CD4-positive, alpha-beta T cell treated with Interleukin-12 subunit alpha and Interleukin-12 subunit beta, for 1 hour (primary cell): Measurements from ENCODE around the gene LRRC18.

Experiments used
- DNase-seq: peaks from one replicate; pipeline ENCODE4 v3.0.0-alpha.2; 2020

The LRRC18 gene

DNA sequence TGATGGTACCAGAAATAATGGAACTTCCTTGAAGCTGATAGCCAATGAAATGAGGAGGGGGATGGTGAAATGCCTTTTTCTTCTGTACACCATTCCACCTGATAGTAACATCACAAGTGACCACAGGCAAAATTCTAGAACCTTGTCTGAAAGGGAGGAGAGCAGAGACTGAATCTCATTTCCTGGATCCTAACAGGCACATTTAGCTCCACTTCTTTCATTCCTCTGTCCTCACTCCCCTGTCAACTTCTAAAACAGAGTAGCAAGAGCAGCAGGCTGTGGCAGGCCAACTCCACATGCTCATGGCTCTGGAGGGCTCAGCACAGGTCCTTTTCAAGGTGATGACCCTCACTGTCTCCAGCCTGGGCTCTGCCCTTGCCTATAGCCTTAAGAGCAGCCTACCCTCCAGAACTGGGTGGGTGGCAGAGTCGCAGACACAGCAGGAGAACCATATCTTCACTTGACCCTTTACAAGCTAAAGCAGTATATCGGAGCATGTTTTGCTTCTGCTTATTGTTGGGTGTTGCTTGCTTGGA is at the start of gene LRRC18:
TSS of gene LRRC18 (minus strand) at position 51 of the 536 bp plus-strand sequence. CDS start 25,685 bp downstream, outside the sequence.
- DNase-seq = no peak

DNA sequence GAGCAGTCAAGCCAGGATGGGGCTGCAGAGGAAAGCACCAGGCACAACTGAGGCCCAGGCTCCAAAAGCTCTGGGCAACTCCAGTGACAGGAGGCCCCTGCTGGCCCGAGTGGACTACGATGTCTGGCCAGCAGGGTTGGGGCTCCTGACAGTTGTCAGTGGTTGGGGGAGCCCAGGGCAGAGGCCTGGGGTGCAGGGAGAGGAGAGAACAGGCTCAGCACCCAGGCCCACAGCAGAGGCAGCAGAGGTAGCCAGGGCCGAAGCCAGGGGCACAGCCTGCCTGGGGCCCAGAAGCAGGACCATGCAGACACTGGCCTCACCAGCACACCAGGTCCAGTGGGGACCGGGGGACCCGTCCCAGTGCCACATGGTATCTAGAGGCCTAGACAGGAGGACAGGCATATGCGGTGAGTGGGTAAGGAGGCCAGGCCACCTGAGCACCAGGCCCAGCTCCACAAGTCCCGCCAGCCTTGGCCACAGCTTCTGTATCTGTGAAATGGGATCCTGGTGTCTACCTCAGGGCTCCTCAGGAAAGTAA is 46.0 kb upstream of the LRRC18 start:
- no peak for DNase-seq

DNA sequence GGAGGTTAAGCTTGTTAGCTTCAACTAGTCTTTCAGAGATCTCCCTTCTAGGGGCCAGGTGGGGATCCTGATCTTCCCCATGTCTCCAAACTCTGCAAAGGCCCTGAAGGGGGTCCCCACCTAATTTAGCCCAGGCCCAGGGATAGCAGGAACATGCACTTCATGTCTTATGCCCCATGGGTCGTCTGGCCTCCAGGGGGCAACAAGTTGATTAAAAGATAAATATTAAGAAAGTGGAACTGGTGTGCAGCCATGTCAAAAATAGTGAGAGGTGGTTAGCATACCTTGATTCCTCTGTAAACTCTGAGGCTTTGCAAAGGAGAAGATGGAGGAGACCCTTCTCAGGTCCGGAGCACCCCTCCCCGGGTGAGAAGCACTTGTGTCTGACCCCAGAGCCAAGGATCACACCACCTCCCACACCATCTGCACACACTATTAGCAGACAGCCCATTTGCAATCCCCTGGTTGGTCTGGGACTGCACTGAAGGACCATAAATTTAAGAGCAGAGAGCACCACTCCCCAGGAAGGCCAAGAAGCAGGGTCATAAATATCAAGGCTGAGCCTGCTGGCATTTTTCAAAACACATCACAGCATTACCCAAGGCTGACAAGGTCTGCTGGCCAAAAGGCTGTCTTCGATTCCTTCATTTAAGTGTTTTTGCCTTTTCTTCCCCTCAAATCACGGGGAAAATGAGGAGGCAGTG is 44.2 kb upstream of the LRRC18 start:
- DNase-seq = no peak

DNA sequence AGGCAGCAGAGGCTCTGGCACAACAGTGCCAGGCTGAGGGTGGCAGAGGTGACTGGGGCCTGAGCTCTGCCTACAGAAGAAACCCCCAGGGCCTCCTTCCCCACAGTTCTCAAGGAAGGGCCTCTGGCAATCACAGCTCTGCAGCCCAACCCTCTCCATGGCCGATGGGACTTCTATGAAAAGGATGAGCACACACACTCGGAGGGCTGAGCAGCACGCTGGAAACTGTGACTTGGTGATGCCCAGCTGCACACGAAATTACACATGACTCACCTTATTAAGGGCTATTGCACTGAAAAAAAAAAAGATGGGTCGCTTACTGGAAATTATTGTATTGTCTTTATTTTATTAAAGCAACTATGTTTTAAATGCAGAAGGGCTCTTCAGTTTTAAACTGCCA is 42.9 kb upstream of the LRRC18 start:
- no peak for DNase-seq

DNA sequence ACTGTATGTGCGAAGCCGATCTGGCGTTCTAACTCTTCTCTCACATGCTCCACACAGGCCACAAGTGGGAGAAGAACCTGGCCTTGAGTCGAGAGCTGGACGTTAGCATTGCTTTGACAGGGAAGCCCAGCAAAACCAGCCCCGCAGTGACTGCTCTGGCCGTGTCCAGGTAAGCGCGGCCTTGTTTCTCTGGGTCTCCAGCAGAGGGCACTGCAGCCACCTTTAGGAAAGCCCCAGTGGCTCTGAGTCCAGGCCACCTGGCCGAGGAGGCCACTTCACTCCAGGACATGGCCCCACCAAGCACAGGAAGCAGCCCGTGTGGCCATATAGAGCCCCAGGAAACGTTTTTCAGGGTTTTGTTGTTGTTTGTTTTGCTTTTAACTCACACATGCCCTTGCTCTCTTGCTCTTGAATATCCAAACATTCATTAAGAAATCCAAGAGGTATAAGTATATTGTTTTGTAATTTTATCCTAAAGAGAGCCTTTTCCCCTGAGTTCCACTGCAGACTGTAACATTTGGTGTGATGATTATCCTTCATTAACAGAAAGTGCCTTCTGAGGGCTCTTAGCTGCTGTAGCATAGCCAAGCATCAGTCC is 41.8 kb upstream of the LRRC18 start:
- peak; percentile 24 for DNase-seq

DNA sequence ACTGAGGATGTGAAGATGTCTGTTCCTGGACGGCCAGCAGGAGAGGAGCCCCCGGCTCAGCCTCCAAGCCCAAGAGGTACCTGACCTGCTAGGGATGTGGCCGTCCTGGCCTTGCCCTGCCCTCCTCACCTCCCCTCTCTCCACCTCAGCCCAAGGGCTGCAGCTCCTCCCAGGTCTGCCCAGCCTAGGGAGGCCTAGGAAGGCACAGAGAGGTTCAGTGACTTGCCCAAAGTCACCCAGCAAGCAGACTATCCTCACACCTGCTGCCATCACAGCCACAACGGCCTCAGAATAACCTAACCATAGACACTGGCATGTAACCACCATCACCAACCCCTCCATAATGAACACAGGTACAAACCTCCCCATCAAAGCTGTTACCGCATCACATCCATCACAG is 38.7 kb upstream of the LRRC18 start:
- no peak for DNase-seq

DNA sequence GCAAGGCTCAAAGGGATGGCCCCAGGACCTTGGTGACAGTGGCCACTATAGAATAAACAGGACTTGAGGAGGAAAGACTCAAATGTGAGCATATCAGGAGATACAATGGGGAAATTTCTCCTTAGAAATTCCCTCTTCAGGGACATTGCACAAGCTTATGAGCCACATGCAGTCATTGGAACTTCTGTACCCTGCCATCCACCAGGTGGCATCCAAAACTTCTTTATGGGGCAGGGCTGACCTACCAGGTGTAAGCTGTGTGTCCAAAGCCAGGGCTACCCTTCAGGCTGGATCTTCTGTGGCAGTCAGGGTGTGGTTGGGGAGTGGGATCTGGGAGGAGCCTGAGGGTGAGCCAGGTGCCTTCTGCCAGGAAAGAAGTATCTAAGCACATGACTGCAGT is 36.6 kb upstream of the LRRC18 start:
- DNase-seq = no peak

DNA sequence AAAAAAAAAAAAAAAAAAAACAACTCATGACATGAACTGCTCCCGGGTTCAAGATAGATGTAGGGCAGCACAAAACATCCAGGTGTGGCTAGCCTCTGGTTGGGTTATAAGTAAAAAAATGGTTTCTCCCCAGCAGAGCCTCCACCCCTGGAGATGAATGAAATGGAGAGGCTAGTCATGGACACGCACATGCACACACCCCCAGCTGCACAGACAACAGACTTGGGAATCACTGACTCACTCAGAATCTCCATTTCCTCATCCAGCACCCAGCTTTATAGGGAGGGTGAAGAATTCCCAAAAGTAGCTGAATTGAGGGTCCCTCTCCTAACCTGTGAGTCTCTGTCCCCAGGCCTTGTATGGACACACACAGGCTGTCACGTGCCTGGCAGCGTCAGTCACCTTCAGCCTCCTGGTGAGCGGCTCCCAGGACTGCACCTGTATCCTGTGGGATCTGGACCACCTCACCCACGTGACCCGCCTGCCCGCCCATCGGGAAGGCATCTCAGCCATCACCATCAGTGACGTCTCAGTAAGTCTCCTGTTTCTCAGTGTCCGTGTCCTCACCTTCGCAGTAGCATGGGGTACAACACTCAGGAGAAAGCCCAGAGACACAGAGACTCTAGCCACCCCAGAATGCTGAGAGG is 35.0 kb upstream of the LRRC18 start:
- no peak for DNase-seq

DNA sequence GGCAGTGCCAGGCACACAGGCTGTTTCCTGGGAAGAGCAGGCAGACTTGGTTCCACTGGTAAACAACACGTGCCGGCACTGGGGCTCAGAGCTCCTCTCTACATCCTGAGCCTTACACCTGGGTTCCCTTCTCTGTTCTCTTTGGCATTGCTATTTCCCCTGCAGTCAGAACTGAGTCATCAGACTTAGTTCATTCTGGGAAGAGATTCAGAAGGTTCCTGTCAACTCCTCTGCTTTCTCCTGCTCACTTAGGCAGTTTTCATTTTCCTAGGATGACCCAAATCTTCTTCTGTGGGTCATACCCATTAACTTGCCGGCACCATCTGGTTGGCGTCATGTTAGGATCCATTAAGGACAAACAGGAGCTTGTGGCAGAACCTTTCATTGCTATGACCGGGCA is 33.4 kb upstream of the LRRC18 start:
- no peak for DNase-seq

DNA sequence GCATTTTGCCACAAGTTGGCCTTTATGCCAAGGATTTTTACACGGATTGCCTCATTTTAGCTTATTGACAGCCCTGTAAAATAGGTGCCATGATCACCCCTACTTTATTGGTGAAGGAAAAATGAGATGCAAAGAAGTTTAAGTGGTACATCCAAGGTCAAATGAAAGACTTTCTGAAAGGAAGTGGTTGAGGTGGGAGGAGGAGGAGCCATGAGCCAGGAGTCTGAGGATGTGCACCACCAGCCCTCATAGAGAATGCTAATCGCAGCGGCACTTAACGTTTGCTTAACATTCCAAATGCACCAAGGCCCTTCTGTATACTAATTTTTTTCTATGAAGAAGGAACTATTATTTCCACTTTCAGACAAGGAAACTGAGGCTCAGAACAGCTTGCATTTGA is 31.0 kb upstream of the LRRC18 start:
- DNase-seq = no peak

DNA sequence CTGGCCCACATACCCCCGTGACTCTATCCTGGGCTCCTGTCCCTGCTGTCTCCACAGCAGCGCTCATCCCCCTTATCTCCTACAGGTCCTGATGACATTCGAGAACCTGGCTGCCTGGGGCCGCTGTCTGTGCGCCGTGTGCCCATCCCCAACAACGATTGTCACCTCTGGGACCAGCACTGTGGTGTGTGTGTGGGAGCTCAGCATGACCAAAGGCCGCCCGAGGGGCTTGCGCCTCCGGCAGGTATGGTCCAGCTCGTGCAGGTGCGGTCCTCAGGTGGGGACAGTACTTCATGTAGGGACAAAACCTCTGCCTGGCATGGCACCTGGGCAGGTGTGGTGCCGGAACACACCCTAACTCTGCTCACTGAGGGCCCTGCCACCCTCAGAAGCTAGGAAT is 30.4 kb upstream of the LRRC18 start:
- DNase-seq = no peak

DNA sequence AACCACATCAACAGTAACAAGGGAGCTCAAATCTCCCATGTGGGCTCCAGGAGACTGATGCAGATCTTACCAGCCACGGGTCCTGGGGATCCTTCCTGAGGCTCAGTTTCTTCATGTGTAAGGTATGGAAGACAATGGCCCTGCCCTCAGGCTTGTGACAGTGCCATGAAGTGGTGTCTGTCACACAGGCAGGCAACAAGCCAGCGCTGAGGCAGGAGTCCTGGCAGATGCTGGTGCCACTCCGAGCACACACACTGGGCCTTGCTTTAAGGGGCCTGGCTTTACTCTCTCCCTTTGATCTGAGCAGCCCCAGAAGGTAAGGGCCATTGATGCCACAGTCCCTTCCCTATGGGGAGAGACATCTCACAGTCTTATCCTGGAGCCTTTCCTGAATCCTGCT is 28.4 kb upstream of the LRRC18 start:
- DNase-seq = no peak

DNA sequence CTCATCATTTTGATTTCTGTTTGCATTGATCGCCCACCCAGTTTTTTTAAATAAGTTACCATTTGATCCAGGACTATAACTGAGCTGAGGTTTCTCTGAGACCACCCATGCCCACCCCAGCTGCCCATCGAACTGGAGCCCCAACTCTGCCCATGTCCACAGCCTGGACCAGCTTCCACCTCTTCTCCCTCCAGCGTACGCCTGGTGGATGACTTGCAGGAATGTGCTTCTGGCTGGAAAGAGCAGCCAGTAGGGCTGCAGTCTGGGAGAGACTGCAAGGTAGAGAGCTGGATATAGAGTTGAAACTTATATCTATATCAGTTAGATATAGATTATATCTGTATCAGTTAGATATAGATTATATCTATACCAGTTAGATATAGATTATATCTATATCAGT is 25.8 kb upstream of the LRRC18 start:
- DNase-seq = no peak

DNA sequence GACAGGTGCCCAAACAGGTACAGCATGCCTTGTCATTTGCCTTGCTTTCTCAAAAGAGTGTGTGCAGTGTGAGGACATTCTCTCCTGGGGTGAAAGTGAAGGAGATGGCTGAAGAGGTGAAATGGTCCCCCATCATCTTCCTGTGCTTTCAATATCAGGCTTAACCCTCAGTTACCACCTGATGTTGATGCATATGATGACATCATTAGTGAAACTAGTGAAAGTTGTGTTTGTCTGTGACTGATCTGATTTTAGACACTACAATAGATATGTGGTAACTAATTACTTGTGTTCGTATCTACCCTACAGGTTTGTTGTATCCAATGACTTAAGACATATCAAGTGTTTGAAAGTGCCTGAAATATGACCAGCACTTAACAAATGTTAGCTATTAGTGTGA is 24.4 kb upstream of the LRRC18 start:
- no peak for DNase-seq

DNA sequence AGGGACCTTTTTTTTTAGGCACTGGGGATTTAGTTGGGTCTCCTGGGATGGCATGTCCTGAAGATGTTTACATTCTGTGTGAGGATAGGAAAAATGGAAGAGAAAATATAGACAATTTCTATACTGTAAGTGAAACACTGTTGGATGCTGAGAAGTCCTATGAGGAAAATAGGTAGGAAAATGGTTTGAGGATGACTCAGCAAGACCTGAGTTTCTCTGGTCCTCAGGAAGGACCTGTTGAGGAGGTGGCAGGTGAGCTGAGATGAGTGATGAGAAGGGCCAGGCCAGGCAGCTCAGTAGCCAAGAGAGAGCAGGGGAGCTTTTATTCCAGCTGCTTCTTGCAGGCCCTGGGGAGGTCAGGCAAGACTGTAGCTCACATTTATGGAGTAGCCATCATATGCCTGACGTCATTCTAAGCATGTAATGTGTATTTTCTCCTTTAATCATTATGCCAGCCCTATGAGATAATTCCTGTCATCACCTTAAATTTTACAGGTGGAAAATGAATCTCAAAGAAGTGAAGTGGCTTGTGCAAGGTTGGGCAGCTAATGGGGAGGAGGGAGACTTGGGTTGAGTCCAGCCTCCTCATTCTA is 19.1 kb upstream of the LRRC18 start:
- DNase-seq = no peak

DNA sequence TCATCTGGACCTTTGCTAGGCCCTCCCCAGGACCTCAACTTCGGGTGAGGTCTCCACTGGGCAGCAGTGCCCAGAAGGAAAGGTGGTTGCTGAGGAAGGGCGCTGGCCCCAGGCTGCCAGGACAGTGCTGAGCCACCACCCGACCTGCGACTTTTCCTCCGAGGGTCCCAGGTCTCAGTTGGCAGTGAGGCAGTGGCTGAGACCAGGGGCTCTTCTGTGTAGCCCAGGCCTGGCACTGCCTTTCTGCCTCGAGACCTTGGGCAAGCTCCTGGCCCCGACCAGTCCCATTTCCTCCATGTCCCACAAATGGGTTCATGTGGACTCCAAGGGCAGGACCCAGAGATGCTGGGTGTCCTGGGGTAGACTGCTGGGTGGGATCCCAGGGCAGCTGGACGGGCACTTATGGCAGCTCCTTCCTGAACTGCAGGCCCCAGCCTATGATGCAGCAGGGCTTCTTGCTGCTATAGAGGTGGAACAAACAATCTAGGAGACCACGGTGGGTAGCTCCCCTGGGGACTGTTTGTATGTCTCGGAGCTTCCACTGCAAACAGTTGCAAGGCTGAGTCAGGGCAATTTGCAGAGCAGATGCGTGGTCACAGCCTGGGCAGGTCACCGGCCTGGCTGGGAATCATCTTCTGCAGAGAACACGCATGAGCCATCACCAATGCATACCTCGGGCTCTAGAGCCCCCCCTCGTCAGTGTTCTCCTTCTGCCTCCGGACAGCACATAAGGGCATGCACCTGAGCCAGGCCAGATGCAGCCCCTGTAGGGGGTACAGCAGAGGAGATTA is 17.9 kb upstream of the LRRC18 start:
- no peak for DNase-seq

DNA sequence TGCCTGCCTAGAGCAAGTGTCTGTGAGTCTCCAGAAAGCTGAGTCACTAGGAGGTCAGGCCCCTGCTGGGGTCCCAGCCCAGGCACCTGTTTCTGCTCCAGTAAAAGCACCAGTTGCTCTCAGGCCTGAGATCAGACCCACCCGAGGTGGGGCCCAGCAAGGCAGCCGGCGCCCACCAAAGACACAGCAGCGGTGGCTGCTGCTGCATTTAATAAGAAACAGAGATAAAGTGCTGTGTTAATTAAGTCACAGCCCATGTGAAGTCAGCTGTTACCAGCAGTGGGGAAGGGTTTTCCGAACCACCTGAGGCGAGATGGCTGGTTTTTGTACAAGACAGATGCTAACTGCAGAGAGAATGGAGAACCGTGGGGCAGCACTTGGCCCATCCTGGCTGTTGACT is 12.1 kb upstream of the LRRC18 start:
- no peak for DNase-seq

DNA sequence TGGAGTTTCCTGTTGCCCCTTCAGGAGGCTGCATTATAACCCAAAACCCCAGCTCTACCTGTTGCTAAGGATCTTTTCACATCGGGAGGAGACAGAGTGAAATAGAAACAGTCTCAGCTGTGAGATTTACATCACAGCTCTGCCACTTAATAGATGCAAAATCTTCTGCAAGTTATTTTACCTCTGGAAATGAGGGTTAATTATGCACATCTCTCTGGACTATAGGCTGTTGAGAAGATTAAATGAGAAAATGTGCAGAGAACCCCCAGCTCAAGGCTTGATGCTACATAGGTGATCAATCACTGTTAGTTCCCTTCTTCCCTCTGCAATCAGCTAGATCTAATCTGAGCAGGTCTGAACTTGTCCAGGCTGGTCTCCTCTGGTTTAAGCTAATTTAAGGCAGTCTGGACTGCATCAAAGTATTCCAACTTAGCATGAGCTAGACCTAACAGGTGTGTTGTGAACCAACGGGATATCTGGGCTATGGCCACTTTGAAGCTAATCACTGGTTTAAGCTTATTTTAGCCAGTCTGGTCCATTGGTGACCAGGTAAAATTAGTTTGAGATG is 8.9 kb upstream of the LRRC18 start:
- DNase-seq = no peak

DNA sequence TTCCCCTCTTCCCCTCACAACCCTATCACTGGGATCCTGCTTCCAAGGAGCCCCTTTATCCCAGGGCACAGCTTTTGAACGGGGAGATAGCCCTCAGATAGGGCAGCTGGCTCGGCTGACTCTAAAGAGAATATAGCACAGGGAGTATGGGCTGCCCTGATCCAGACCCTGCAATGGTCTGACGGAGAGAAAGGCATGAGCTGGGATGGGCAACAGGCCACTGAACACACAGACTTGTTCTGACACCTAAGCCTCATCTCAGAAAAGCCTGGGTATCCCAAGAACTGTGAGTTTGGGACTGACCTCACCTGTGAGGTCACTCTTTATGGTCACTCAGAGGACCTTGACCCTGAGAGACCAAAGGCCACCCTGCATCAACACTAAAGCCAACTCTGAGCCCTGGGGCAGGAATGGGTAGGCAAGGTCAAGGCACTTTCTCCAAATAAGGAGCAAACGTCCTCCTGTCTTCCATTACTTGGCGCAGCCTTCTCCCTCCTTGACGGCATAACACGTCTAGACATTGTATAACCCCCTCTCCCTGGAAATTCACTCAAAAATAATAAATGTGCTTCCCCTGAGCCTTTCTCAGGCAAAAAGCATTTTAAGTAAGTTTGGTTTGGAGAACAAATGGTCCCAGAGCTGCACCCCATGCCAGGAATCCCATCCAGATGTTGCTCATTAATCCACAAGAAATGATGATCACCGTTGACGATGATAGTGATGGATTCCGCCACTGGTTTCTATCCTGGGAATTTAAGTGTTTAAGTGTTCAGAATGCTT is 8.2 kb upstream of the LRRC18 start:
- no peak for DNase-seq

DNA sequence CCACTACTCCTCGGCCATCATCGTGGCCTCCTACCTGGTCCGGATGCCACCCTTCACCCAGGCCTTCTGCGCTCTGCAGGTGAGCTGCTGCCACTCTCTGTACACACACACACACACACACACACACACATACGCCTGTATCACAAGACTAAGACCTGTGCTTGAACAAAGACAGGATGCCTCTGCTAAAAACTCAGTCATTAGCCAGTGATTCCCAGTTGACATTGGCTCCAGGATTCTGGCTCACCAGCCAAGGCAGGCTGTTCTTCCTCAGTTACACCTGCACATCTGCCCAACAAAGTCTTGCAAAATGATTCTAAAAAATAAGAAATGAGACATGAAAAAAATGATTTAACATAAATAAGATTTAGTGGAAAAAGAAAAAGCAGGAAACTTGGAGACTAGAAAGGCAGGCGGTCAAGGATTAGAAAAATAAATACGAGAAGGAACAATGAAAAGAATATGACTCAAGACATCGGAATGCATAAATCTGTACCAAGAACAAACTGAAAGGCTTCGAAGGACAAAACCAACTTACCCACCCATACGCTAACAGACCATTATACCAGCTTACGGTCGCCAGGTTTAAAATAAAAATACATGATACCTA is 7.4 kb upstream of the LRRC18 start:
- DNase-seq = no peak

DNA sequence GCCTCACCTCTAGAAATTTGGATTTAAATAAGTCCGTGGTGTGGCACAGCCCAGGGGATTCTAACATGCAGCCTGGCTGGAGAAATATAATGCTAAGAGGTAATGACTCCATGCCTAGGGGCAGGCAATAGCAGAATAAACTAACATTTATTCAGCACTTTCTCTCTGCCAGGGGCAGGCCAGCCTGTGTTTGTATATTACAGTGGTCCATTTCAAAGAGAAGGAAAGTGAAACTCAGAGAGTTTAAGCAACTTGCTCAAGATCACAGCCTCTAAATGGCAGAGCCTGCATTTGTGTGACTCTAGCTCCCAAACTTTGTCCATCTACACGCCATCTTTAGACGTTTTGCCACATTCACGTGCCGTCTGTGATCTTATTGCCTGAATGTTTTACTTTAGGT is 6.7 kb upstream of the LRRC18 start:
- no peak for DNase-seq
